ENCODE results near the gene INO80. TPM values are rescaled to one million over a fixed set of nuclear protein-coding genes. Genes with fewer than 3 reads are reported as not detected.

Gene INO80
- total and polyA plus RNA-seq, 2 donors (not counting 1 experiment from before 2014, with no cell fraction given): 16.3 to 55.7 TPM

GRCh38 chr15:41043276-41043951, 72.7 kb downstream of the INO80 start:
- Histone ChIP-seq H3K79me2 (ENCODE audit: control insufficient read depth, insufficient read depth, low read length) (peaks cover 2% of the 10 kb centered on the region), H4K20me1 (ENCODE audit: control insufficient read depth, insufficient read depth, low read length, poor library complexity, severe bottlenecking) (no peaks in the 10 kb centered on the region), H3K4me1 (ENCODE audit: control insufficient read depth in 2 of 2, insufficient read depth in 2 of 2, low read length in 2 of 2) (no peaks in the 10 kb centered on the region), H3K27me3 (replicated peaks in 1 of 4; ENCODE audit: control extremely low read depth in 1 of 4, control insufficient read depth in 3 of 4, insufficient read depth in 4 of 4, low read length in 3 of 4) (no peaks in the 10 kb centered on the region), H3K9ac (ENCODE audit: low read length) (no peak overlapping the region), H2AFZ (ENCODE audit: insufficient read depth, low read depth, low read length, poor library complexity, severe bottlenecking) (no peak overlapping the region), H3K27ac (ENCODE audit: low read length in 2 of 2) (no peak overlapping the region), H3K9me3 (ENCODE audit: control extremely low read depth in 1 of 3, control insufficient read depth in 2 of 3, insufficient read depth in 1 of 3, low read length in 2 of 3) (no peaks in the 10 kb centered on the region), H3K4me3 (ENCODE audit: control extremely low read depth in 1 of 5, extremely low read depth in 1 of 5, insufficient read depth in 1 of 5, low read depth in 2 of 5, low read length in 4 of 5) (no peak overlapping the region), H3K4me2 (replicated peaks; ENCODE audit: low read depth, low read length, poor library complexity, severe bottlenecking) (no peak overlapping the region), H3K36me3 (replicated peaks in 1 of 2; ENCODE audit: control extremely low read depth in 1 of 2, control insufficient read depth in 1 of 2, extremely low read depth in 1 of 2, insufficient read depth in 2 of 2, low read length in 1 of 2) (peaks cover 15 to 81% of the 10 kb centered on the region in 2 experiments)
- Mint-ChIP-seq H3K27me3 (no peaks in the 10 kb centered on the region), H3K9me3 (ENCODE audit: insufficient read depth) (no peaks in the 10 kb centered on the region), H3K4me3 (no peak overlapping the region), H3K27ac (no peak overlapping the region), H3K4me1 (no peaks in the 10 kb centered on the region)
- no peak for ATAC-seq (ENCODE audit: low read depth)
- TF ChIP-seq, protein P1, sequence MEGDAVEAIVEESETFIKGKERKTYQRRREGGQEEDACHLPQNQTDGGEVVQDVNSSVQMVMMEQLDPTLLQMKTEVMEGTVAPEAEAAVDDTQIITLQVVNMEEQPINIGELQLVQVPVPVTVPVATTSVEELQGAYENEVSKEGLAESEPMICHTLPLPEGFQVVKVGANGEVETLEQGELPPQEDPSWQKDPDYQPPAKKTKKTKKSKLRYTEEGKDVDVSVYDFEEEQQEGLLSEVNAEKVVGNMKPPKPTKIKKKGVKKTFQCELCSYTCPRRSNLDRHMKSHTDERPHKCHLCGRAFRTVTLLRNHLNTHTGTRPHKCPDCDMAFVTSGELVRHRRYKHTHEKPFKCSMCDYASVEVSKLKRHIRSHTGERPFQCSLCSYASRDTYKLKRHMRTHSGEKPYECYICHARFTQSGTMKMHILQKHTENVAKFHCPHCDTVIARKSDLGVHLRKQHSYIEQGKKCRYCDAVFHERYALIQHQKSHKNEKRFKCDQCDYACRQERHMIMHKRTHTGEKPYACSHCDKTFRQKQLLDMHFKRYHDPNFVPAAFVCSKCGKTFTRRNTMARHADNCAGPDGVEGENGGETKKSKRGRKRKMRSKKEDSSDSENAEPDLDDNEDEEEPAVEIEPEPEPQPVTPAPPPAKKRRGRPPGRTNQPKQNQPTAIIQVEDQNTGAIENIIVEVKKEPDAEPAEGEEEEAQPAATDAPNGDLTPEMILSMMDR (IDR thresholded peaks at IDR 0.05): no peak
- no peak for TF ChIP-seq EZH2 (IDR thresholded peaks at IDR 0.05; ENCODE audit: borderline replicate concordance, insufficient read depth, low read depth, low read length, poor library complexity, severe bottlenecking)
- ChIA-PET CTCF (interaction anchor here (1.3 kb wide), 1 partner anchor 185 kb away, joined by 3 read pairs; no protein-coding TSS in a partner anchor), POLR2A (no interaction called here)
- intact Hi-C loops (cut with micrococcal nuclease): no loop called here
- DNase-seq: no peak
- WGBS (ENCODE audit: insufficient coverage): no CpG with 5 or more reads among the region's 1 CpG

- H3K4me2 ChIP-seq (replicated peaks; ENCODE audit: low read depth, low read length, poor library complexity, severe bottlenecking): no peak overlapping the region
- H3K4me3 Mint-ChIP-seq: no peak overlapping the region
- H3K27me3 ChIP-seq (replicated peaks in 1 of 4; ENCODE audit: control extremely low read depth in 1 of 4, control insufficient read depth in 3 of 4, insufficient read depth in 4 of 4, low read length in 3 of 4): no peaks in the 10 kb centered on the region
- H2AFZ ChIP-seq (ENCODE audit: insufficient read depth, low read depth, low read length, poor library complexity, severe bottlenecking): no peak overlapping the region
- ATAC-seq (ENCODE audit: low read depth) (no peak), DNase-seq (no peak)
- TF ChIP-seq EZH2 (IDR thresholded peaks at IDR 0.05; ENCODE audit: borderline replicate concordance, insufficient read depth, low read depth, low read length, poor library complexity, severe bottlenecking): no peak
- TF ChIP-seq, protein P1 (IDR thresholded peaks at IDR 0.05): no peak
- no peaks in the 10 kb centered on the region for H3K4me1 ChIP-seq (ENCODE audit: control insufficient read depth in 2 of 2, insufficient read depth in 2 of 2, low read length in 2 of 2)
- no peak overlapping the region for H3K27ac ChIP-seq (ENCODE audit: low read length in 2 of 2)
- H3K9ac ChIP-seq (ENCODE audit: low read length): no peak overlapping the region
- H3K9me3 Mint-ChIP-seq (ENCODE audit: insufficient read depth): no peaks in the 10 kb centered on the region
- no CpG with 5 or more reads among the region's 5 CpGs for WGBS (ENCODE audit: insufficient coverage)
- POLR2A ChIA-PET: no interaction called here
- no peaks in the 10 kb centered on the region for H3K4me1 Mint-ChIP-seq
- H4K20me1 ChIP-seq (ENCODE audit: control insufficient read depth, insufficient read depth, low read length, poor library complexity, severe bottlenecking): no peaks in the 10 kb centered on the region
- H3K4me3 ChIP-seq (ENCODE audit: control extremely low read depth in 1 of 5, extremely low read depth in 1 of 5, insufficient read depth in 1 of 5, low read depth in 2 of 5, low read length in 4 of 5): no peak overlapping the region
- H3K9me3 ChIP-seq (ENCODE audit: control extremely low read depth in 1 of 3, control insufficient read depth in 2 of 3, insufficient read depth in 1 of 3, low read length in 2 of 3): no peaks in the 10 kb centered on the region
- H3K27me3 Mint-ChIP-seq: no peaks in the 10 kb centered on the region
- CTCF ChIA-PET: interaction anchor here (1.3 kb wide), 1 partner anchor 185 kb away, joined by 3 read pairs; no protein-coding TSS in a partner anchor
- no peak overlapping the region for H3K27ac Mint-ChIP-seq
- H3K79me2 ChIP-seq (ENCODE audit: control insufficient read depth, insufficient read depth, low read length): peaks cover 2% of the 10 kb centered on the region
- peaks cover 15 to 78% of the 10 kb centered on the region in 2 experiments for H3K36me3 ChIP-seq (replicated peaks in 1 of 2; ENCODE audit: control extremely low read depth in 1 of 2, control insufficient read depth in 1 of 2, extremely low read depth in 1 of 2, insufficient read depth in 2 of 2, low read length in 1 of 2)
- intact Hi-C loops (cut with micrococcal nuclease): no loop called here
Observed at GRCh38 chr15:41042851-41043250, 73.2 kb downstream of the INO80 start.

Measured in B cell (primary cell).